GM23338 (cell line): Measurements from ENCODE around the gene TBCD.

ENCODE experiments used
- POLR2AphosphoS5 ChIP-seq: IDR thresholded peaks from 2 replicates; pipeline ENCODE4 v1.6.1; 2016; ENCODE audit warnings: antibody characterized with exemption, low read depth
- REST ChIP-seq: IDR thresholded peaks from one replicate; pipeline ENCODE4 v1.6.1; 2018; ENCODE audit warnings: antibody characterized with exemption; ENCODE audit not compliant: unreplicated experiment
- TF ChIP-seq, protein P1 (sequence below), 2 experiments: fragments of 200-600 bp in 1 of 2; sonication (generic) in 1 of 2; conservative IDR thresholded peaks; 2 replicates each; pipeline versions ENCODE4 v1.5.1 to v1.6.1; 2016 to 2017; ENCODE audit warnings: antibody characterized with exemption in 2 of 2, low read depth in 2 of 2, mild to moderate bottlenecking in 2 of 2, moderate library complexity in 1 of 2

DNA sequence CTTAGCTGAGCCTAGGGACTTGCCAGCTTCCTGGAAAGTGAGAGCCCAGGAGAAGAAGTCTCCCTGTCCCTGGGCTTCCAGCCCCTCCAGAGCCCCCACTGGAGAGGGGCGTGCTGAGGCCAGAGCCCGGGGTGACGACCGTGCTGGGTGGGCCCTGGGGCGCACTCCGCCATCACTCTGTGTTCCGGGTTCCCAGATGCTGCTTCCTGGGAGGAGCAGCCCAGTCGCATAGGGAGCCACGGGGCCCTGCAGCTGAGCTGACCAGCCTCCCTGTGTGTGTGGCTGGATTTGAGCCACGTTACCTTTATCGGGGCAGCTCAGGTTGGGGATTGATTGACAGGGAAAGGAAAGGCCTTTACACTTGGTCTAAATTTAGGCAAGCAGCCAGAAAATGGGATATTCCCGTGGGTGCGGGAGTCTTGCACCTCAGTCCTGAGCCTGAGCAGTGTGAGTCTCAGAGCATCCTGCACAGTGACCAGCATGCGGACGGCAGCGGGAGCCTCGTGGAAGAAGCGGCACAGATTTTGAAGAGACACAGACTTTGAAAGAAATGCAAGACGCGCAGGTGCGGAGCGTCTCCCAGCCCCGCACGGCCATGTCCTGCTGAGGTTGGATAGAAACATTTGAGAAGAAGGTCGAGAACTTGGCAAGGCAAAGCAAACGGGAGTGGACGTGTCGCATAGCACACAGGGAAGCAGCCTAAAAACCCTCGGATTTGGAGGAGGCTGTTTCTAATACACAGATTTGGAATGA is 139.2 kb downstream of the TBCD start:
- TF ChIP-seq POLR2AphosphoS5 (no peak), REST (no peak)
- TF ChIP-seq, protein P1, sequence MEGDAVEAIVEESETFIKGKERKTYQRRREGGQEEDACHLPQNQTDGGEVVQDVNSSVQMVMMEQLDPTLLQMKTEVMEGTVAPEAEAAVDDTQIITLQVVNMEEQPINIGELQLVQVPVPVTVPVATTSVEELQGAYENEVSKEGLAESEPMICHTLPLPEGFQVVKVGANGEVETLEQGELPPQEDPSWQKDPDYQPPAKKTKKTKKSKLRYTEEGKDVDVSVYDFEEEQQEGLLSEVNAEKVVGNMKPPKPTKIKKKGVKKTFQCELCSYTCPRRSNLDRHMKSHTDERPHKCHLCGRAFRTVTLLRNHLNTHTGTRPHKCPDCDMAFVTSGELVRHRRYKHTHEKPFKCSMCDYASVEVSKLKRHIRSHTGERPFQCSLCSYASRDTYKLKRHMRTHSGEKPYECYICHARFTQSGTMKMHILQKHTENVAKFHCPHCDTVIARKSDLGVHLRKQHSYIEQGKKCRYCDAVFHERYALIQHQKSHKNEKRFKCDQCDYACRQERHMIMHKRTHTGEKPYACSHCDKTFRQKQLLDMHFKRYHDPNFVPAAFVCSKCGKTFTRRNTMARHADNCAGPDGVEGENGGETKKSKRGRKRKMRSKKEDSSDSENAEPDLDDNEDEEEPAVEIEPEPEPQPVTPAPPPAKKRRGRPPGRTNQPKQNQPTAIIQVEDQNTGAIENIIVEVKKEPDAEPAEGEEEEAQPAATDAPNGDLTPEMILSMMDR (conservative IDR thresholded peaks at IDR 0.05; ENCODE audit: low read depth in 2 of 2) = no peak
